Measurements from ENCODE around the gene EID2B. TPM values are rescaled to one million over a fixed set of nuclear protein-coding genes. Genes with fewer than 3 reads are reported as not detected.
A peak's percentile ranks its signal among the peaks of the same experiment; 100 is the strongest.

EID2B gene
- total and polyA plus RNA-seq, 2 donors from 2014 or later, result 3.3 to 4.6 TPM

GRCh38 chr19:39533003-39533512 lies 406 bp upstream of the EID2B start:
- no peak overlapping the region for H3K27ac ChIP-seq (ENCODE audit: low read depth in 2 of 2, low read length in 2 of 2)
- TF ChIP-seq CTCF (IDR thresholded peaks at IDR 0.05; ENCODE audit: borderline replicate concordance, extremely low read depth, insufficient read depth), result no peak
- H3K4me1 ChIP-seq (ENCODE audit: control insufficient read depth in 2 of 3, insufficient read depth in 2 of 3, low read depth in 1 of 3, low read length in 3 of 3), result peaks cover 0 to 5% (median 0%) of the 10 kb centered on the region in 3 donors
- peak overlapping the region in 2 of 3 donors; percentile 81 to 86 for H3K4me3 ChIP-seq (ENCODE audit: low read length in 3 of 3)
- H3K9ac ChIP-seq (ENCODE audit: low read length in 3 of 3), result peak overlapping the region in 1 of 3 donors; percentile 83
- H3K36me3 ChIP-seq (ENCODE audit: control insufficient read depth in 2 of 3, insufficient read depth in 3 of 3, low read length in 3 of 3), result no peaks in the 10 kb centered on the region
- intact Hi-C loops (cut with DNase I), result loop anchor here (10.0 kb wide), 1 partner anchor 58 kb away; no protein-coding TSS in a partner anchor
- H3K27me3 ChIP-seq (ENCODE audit: control insufficient read depth, insufficient read depth, low read length), result no peaks in the 10 kb centered on the region
- DNase-seq (no peak), FAIRE-seq (no peak)
- H3K9me3 ChIP-seq (ENCODE audit: control insufficient read depth in 2 of 3, insufficient read depth in 1 of 3, low read length in 3 of 3), result no peaks in the 10 kb centered on the region

GRCh38 chr19:39531834-39532232 lies 819 bp downstream of the EID2B start:
- Histone ChIP-seq H3K9me3 (ENCODE audit: control insufficient read depth in 2 of 3, insufficient read depth in 1 of 3, low read length in 3 of 3) (no peaks in the 10 kb centered on the region), H3K4me3 (ENCODE audit: low read length in 3 of 3) (peak overlapping the region; percentile 78 to 86 (median 81)), H3K4me1 (ENCODE audit: control insufficient read depth in 2 of 3, insufficient read depth in 2 of 3, low read depth in 1 of 3, low read length in 3 of 3) (peaks cover 0 to 5% (median 0%) of the 10 kb centered on the region in 3 donors), H3K36me3 (ENCODE audit: control insufficient read depth in 2 of 3, insufficient read depth in 3 of 3, low read length in 3 of 3) (no peaks in the 10 kb centered on the region), H3K9ac (ENCODE audit: low read length in 3 of 3) (peak overlapping the region; percentile 27 to 83 (median 82)), H3K27ac (ENCODE audit: low read depth in 2 of 2, low read length in 2 of 2) (peak overlapping the region in 1 of 2 donors; percentile 66), H3K27me3 (ENCODE audit: control insufficient read depth, insufficient read depth, low read length) (no peaks in the 10 kb centered on the region)
- intact Hi-C loops (cut with DNase I), result loop anchor here (10.0 kb wide), 1 partner anchor 57 kb away; no protein-coding TSS in a partner anchor
- no peak for TF ChIP-seq CTCF (IDR thresholded peaks at IDR 0.05; ENCODE audit: borderline replicate concordance, extremely low read depth, insufficient read depth)
- DNase-seq (no peak), FAIRE-seq (no peak)

GRCh38 chr19:39525205-39525604 lies 7.4 kb downstream of the EID2B start:
- no peak overlapping the region for H3K27ac ChIP-seq (ENCODE audit: low read depth in 2 of 2, low read length in 2 of 2)
- no peak overlapping the region for H3K4me3 ChIP-seq (ENCODE audit: low read length in 3 of 3)
- intact Hi-C loops (cut with DNase I), result no loop called here
- H3K4me1 ChIP-seq (ENCODE audit: control insufficient read depth in 2 of 3, insufficient read depth in 2 of 3, low read depth in 1 of 3, low read length in 3 of 3), result no peaks in the 10 kb centered on the region
- H3K27me3 ChIP-seq (ENCODE audit: control insufficient read depth, insufficient read depth, low read length), result no peaks in the 10 kb centered on the region
- no peak overlapping the region for H3K9ac ChIP-seq (ENCODE audit: low read length in 3 of 3)
- no peak for TF ChIP-seq CTCF (IDR thresholded peaks at IDR 0.05; ENCODE audit: borderline replicate concordance, extremely low read depth, insufficient read depth)
- FAIRE-seq (no peak), DNase-seq (no peak)
- no peaks in the 10 kb centered on the region for H3K9me3 ChIP-seq (ENCODE audit: control insufficient read depth in 2 of 3, insufficient read depth in 1 of 3, low read length in 3 of 3)
- H3K36me3 ChIP-seq (ENCODE audit: control insufficient read depth in 2 of 3, insufficient read depth in 3 of 3, low read length in 3 of 3), result no peaks in the 10 kb centered on the region

GRCh38 chr19:39524495-39524894 lies 8.2 kb downstream of the EID2B start:
- H3K27me3 ChIP-seq (ENCODE audit: control insufficient read depth, insufficient read depth, low read length), result no peaks in the 10 kb centered on the region
- H3K4me3 ChIP-seq (ENCODE audit: low read length in 3 of 3), result no peak overlapping the region
- DNase-seq (peak in 4 of 5 donors; percentile 44 to 61 (median 52)), FAIRE-seq (no peak)
- H3K9ac ChIP-seq (ENCODE audit: low read length in 3 of 3), result no peak overlapping the region
- no peak overlapping the region for H3K27ac ChIP-seq (ENCODE audit: low read depth in 2 of 2, low read length in 2 of 2)
- no peaks in the 10 kb centered on the region for H3K9me3 ChIP-seq (ENCODE audit: control insufficient read depth in 2 of 3, insufficient read depth in 1 of 3, low read length in 3 of 3)
- TF ChIP-seq CTCF (IDR thresholded peaks at IDR 0.05; ENCODE audit: borderline replicate concordance, extremely low read depth, insufficient read depth), result no peak
- intact Hi-C loops (cut with DNase I), result no loop called here
- no peaks in the 10 kb centered on the region for H3K4me1 ChIP-seq (ENCODE audit: control insufficient read depth in 2 of 3, insufficient read depth in 2 of 3, low read depth in 1 of 3, low read length in 3 of 3)
- H3K36me3 ChIP-seq (ENCODE audit: control insufficient read depth in 2 of 3, insufficient read depth in 3 of 3, low read length in 3 of 3), result no peaks in the 10 kb centered on the region

All from kidney (tissue), 14 donors.